Measurements from ENCODE around the gene TJP2. TPM values are rescaled to one million over a fixed set of nuclear protein-coding genes. Genes with fewer than 3 reads are reported as not detected.
"Not testable (repeated sequence)": the region's sequence is repeated elsewhere in the genome, so short reads cannot be mapped to it uniquely, and the experiment has no call there.

The TJP2 gene
- total and polyA plus RNA-seq, 12 donors: 24.2 to 117 (median 82.4) TPM

DNA sequence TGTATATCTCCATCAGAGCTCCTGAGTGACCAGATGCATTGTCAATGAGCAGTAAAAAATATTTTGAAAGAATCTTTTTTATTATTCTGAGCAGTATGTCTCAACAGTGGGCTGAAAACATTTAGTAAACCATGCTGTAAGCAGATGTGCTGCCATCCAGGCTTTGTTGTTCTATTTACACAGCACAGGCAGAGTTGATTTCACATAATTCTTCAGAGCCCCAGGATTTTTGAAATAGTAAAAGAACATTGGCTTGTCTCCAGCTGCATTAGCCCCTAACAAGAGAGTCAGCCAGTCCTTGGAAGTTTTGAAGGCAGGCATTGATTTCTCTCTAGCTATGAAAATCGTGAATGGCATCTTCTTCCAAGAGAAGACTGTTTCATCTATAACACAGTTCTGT lies 125.7 kb downstream of the TJP2 start:
- Histone ChIP-seq H3K27me3 (no peaks in the 10 kb centered on the region), H3K36me3 (no peaks in the 10 kb centered on the region), H3K4me1 (peaks cover 4 to 21% (median 10%) of the 10 kb centered on the region in 9 donors), H3K27ac (no peak overlapping the region), H3K9me3 (no peaks in the 10 kb centered on the region), H3K4me3 (no peak overlapping the region)
- intact Hi-C loops (cut with DNase I): no loop called here
- DNase-seq: no peak
- no peak for ATAC-seq
- 18 to 36% methylated on average over 1 of the region's 1 CpG for WGBS, 2 donors
- TF ChIP-seq, protein P1, sequence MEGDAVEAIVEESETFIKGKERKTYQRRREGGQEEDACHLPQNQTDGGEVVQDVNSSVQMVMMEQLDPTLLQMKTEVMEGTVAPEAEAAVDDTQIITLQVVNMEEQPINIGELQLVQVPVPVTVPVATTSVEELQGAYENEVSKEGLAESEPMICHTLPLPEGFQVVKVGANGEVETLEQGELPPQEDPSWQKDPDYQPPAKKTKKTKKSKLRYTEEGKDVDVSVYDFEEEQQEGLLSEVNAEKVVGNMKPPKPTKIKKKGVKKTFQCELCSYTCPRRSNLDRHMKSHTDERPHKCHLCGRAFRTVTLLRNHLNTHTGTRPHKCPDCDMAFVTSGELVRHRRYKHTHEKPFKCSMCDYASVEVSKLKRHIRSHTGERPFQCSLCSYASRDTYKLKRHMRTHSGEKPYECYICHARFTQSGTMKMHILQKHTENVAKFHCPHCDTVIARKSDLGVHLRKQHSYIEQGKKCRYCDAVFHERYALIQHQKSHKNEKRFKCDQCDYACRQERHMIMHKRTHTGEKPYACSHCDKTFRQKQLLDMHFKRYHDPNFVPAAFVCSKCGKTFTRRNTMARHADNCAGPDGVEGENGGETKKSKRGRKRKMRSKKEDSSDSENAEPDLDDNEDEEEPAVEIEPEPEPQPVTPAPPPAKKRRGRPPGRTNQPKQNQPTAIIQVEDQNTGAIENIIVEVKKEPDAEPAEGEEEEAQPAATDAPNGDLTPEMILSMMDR (IDR thresholded peaks at IDR 0.05): no peak

- no peaks in the 10 kb centered on the region for H3K27me3 ChIP-seq
- no peak overlapping the region for H3K4me3 ChIP-seq
- no peaks in the 10 kb centered on the region for H3K36me3 ChIP-seq
- H3K27ac ChIP-seq: no peak overlapping the region
- intact Hi-C loops (cut with DNase I): no loop called here
- no peak for DNase-seq
- no peak for ATAC-seq
- H3K9me3 ChIP-seq: no peaks in the 10 kb centered on the region
- TF ChIP-seq, protein P1 (IDR thresholded peaks at IDR 0.05): no peak
- H3K4me1 ChIP-seq: peaks cover 0 to 12% (median 5%) of the 10 kb centered on the region in 9 donors
- 60 to 76% methylated on average over 2 of the region's 2 CpGs for WGBS, 2 donors
Observed at GRCh38 chr9:69303331-69303730, 129.3 kb downstream of the TJP2 start.

DNA sequence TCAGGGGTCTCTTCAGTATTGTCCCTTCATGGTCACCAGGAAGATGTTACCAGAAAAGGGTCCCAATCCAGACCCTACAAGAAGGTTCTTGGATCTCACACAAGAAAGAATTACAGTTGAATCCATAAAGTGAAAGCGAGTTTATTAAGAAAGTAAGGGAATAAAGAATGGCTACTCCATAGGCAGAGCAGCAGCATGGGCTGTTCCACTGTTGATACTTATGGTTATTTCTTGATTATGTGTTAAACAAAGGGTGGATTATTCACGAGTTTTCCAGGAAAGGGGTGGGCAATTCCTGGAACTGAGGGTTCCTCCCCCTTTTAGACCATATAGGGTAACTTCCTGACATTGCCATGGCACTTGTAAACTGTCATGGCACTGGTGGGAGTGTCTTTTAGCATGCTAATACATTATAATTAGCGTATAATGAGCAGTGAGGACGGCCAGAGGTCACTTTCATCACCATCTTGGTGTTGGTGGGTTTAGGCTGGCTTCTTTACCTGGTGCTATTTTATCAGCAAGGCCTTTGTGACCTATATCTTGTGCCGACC lies 132.9 kb downstream of the TJP2 start:
- Histone ChIP-seq H3K4me1 (peaks cover 0 to 12% (median 5%) of the 10 kb centered on the region in 9 donors), H3K4me3 (peak overlapping the region in 4 of 10 donors; percentile 10 to 49 (median 36)), H3K27ac (peak overlapping the region in 5 of 10 donors; percentile 63 to 84 (median 75))
- not testable (repeated sequence) for DNase-seq, H3K27me3 ChIP-seq, H3K9me3 ChIP-seq, H3K36me3 ChIP-seq
- intact Hi-C loops (cut with DNase I): loop anchor here in 1 of 10 donors (5.0 kb wide), 1 partner anchor 35 kb away; no protein-coding TSS in a partner anchor
- ATAC-seq: peak in 5 of 8 donors; percentile 36 to 59 (median 56)
- 49 to 65% methylated on average over 5 of the region's 5 CpGs for WGBS, 2 donors

- H3K27me3 ChIP-seq: no peaks in the 10 kb centered on the region
- intact Hi-C loops (cut with DNase I): loop anchor here in 1 of 10 donors (5.0 kb wide), 1 partner anchor 35 kb away; no protein-coding TSS in a partner anchor
- TF ChIP-seq, protein P1 (IDR thresholded peaks at IDR 0.05): peak in 2 of 9 donors; percentile 5 to 31
- ATAC-seq (peak in 7 of 8 donors; percentile 39 to 77 (median 48)), DNase-seq (no peak)
- peak overlapping the region in 7 of 10 donors; percentile 7 to 84 (median 73) for H3K27ac ChIP-seq
- 49 to 65% methylated on average over 5 of the region's 5 CpGs for WGBS, 2 donors
- H3K9me3 ChIP-seq: peaks cover 0 to 8% (median under 1%) of the 10 kb centered on the region in 11 donors
- no peak overlapping the region for H3K4me3 ChIP-seq
- H3K36me3 ChIP-seq: no peaks in the 10 kb centered on the region
- H3K4me1 ChIP-seq: peaks cover 0 to 12% (median 5%) of the 10 kb centered on the region in 9 donors
Observed at GRCh38 chr9:69307446-69308205, 133.5 kb downstream of the TJP2 start.

Measured in heart right ventricle (tissue), 16 donors.